NOMO-1 (cell line): ENCODE measurements around the gene CFAP46.

Source experiments
- DNase-seq, 2 experiments: peaks; one replicate each; lab custom pipeline; 2025; ENCODE audit not compliant: unreplicated experiment in 2 of 2; lab: John Stamatoyannopoulos, UW

CFAP46 gene

GRCh38 chr10:132762267-132762666 lies 180.1 kb downstream of the CFAP46 start:
- no peak for DNase-seq

DNA sequence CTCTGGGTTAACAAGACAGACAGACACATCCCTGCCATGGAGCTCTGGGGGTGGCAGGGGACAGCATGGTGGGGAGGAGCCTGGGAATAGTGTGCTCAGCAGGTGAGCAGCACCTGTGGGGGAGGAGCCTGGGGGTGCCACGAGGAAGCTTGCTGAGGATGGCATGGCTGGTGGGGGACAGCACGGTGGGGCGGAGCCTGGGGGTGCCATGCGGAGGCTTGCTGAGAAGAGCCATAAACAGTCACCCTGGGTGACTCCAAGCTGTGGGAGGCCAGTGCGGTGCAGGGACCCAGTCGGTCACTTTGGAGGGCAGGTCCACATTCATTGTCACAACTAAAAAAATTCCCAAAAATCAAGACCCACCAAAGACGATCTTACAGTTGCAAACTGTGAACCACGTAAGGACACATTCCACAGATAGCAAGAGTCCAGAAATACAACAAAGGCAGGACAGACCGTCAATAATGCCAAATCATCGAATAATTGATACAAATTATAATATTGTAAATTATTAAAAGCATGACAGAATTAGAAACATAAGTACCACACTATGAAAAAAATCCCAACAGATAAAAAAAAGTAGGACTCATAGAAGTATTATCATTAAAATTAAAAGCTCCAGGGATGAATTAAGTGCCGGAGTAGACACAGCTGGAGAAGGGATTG lies 180.8 kb downstream of the CFAP46 start:
- no peak for DNase-seq

DNA sequence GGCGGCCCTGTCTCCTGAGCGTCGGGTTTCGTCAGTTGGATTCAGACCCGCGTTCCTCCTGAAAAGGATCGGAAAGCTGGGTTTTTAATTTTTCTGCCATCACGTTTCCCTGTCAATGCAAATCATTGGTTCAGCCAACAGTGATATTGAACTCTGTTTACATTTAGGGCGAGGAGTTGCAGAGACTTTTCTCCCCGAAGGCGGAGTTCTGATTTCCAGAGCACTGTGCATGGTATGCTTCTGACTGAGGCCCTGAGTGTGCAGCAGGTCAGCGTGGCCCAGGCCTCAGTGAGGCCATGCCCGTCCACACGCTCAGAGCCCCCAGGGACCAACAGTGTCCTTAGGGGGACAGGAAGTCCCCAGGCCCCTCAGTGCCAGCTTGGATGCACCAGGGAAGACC lies 183.5 kb downstream of the CFAP46 start:
- no peak for DNase-seq
